Activated T-helper 9 cell treated with anti-CD3 and anti-CD28 coated beads, Interleukin-2, amount 50 U/mL, for 16 hours (primary cell): Measurements from ENCODE around the gene DGKI.

Experiments used
- DNase-seq: peaks from one replicate; pipeline ENCODE4 v3.0.0-alpha.2; 2020; ENCODE audit warnings: low read depth

Gene DGKI

GRCh38 chr7:137787301-137787976, 59.3 kb downstream of the DGKI start:
- no peak for DNase-seq

GRCh38 chr7:137778511-137778910, 68.3 kb downstream of the DGKI start:
- DNase-seq: no peak

DNA sequence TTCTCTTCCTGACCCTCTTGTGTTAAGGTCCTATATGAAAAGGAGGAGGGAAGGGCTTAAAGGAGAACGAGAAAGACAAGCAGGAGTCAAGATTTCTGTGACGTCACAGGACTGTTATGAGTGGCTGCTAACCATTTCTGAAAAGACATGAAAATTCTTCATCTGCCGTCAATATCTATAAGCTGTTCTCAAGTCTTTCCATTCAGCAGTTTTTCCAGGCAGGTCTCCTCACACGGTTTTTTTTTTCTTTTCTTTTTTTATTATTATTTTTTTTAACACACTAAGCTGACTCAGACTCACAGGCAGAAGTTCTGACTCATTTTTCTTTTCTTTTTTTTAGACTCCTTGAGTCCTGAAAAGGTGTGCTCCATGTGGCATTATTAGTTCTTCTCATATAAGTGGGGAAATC, 72.0 kb downstream of the DGKI start:
- no peak for DNase-seq

DNA sequence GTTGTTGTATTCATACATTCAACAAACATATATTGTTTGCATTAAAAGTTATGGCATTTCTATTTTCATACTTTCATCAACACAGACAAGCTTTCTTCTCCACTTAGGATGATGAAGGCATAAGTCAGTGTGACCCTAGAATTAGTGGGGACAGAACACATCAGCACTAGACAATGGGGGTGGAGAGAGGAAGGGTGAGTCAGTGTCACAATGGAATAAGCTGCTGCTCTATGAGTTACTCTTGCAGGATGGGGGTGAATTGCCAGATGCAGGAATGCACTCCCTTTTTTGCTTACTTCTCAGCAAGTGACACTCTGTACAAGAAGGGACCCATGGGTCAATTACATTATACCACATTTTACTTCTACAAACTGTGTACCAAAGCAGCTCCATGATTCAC, 74.0 kb downstream of the DGKI start:
- no peak for DNase-seq

GRCh38 chr7:137772316-137772715, 74.5 kb downstream of the DGKI start:
- no peak for DNase-seq

GRCh38 chr7:137771679-137772078, 75.1 kb downstream of the DGKI start:
- DNase-seq: no peak

GRCh38 chr7:137771273-137771672, 75.5 kb downstream of the DGKI start:
- DNase-seq: no peak

DNA sequence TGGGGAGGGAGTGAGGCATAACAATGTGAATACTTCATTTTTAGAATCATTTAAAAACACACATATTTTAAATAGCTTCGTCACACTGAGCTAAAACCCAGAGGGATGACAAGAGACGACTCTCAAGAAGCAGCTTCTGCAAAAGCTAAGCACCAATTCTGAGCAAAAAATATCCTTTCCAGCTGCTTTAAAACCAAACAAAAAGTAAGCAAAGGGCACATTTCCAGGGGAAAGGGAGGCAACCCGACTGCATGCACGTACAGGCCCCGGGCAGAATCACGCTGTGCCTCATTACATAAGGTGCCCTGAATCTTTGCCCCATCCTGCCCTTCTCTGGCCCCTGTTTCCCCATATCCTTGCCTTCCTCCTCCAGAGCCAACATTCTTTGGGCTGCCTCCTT, 78.4 kb downstream of the DGKI start:
- DNase-seq: no peak

- no peak for DNase-seq
Observed at GRCh38 chr7:137762334-137762733, 84.4 kb downstream of the DGKI start.

- no peak for DNase-seq
Observed at GRCh38 chr7:137760111-137760510, 86.7 kb downstream of the DGKI start.

DNA sequence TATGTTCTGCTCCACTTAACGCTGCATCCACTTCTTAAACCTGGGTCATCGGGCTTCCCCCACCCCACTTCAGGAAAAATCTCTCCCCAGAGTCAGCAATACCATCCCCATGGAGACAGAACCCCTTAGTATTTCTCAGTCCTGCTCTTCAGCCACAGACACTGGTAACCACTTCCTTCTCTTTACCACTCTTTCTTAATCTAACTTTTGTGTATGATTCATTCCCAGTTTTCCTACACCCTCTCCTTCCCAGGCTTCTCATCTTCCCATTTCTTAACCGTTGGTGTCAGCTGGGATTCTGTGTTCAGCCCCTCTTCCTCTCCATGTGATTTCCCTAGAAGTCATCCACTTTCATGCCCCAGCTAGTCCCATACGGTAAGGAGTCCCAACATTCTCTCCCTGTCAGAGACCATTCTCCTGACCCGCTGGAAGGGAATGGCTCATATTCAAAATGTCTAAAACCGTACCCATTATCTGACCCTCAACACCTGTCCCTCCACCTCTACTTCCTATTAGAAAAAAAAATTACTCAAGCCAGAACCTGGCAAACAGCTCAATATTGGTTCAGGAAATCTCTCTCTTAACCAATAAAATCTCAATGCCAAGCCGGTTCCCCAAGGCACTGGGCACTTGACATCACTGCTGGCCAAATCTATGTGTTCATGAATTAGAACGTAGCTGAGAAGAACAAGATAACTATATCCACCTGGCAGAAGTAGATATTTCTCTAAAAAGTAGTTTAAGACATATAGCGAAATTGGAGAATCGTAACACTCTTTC, 89.4 kb downstream of the DGKI start:
- DNase-seq: no peak

DNA sequence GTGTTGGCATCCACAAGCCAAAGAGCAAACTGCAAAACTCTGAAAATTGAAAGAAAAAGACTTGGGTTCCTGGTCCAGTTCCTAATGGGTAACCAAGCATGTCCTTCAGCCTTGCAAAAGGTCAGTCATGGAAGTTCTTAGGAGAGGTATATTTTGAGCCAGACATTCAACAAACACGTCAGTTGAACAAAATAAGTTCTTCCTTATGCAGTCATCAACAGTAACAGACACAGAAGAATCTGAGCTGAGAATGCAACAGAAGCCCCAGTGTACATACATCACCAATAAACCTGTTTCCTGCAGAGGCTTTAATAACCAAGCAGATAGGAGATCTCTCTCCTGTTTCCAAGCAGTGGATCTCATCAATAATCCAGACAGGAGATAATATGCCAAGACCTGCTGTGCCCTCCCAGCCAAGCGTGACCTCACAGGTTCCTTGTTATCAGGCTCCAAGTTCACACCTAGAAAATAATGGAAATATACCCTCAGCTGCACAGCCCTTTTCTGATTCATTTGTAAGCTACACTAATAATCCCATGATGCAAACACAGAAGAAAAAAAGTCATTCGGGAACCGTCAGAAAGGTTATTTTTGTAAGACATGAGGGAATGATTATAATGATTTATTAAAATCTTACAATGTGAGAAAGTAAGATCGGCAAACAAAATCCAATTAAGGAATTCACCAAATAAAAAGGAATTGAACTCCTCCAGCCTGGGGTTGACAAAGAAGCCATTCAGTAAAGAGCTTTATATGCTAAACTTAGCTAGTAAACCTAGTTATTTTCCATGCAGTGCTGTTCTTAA, 90.7 kb downstream of the DGKI start:
- DNase-seq: no peak

DNA sequence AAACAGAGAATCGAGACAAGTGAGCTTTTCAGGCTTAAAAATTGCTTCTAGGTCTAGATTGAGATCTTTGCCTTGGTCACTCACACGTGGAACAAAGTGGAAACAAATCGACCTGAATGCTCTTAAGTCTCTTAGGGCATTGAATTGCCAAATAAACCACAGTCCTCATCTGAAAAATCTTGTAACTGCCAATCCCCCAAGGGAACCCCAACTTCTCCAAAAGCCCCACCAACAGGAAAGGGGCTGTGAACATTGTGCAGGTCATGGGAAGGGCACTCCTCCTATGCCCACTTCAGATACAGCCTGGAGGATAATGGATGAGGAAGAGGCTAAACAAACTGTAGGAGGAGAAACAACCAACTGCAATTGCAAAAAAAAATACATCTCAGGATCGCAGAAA, 91.3 kb downstream of the DGKI start:
- DNase-seq: no peak

DNA sequence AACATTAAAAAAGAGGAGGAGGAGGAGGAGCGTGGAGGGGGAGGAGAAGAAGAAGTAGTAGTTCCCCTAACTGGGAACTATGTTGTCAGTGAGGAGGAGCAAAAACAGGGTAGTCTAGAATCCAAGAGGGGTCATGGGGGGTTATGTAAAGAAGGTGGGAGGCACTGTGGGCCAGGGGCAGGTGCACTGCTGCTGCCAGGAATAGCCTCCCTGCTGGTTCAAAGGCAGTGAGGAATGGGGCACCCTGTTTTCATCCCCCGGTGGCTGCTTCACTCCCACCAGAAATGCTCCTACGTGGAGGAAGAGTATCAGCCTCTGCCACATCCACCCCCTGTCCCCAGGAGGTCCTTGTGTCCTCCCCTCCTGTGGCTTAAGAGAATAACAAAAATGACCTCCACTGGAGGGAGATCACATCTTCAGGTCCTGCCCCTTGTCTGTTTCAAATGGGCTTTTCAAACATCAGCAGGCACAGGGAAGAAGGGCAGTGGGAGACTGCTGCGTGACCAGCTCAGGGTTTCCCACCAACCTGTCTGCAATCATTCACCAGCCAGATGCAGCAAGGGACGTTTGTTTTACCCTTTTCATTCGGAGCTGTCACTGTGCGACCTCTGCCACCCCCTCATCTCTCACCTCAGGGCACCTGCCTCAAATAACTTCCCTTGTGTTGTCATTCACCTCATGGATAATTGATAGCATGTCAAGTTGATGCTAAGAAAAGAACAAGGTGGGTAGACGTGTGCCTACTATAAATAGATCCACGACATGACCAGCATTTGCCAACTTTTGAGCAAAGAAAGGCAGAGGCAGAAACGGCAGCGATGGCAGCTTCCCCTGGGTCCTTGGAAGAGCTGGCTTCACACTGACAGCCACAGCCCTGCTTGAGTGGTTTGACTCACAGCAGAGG, 92.6 kb downstream of the DGKI start:
- DNase-seq: no peak

- no peak for DNase-seq
Observed at GRCh38 chr7:137753575-137753947, 93.2 kb downstream of the DGKI start.

DNA sequence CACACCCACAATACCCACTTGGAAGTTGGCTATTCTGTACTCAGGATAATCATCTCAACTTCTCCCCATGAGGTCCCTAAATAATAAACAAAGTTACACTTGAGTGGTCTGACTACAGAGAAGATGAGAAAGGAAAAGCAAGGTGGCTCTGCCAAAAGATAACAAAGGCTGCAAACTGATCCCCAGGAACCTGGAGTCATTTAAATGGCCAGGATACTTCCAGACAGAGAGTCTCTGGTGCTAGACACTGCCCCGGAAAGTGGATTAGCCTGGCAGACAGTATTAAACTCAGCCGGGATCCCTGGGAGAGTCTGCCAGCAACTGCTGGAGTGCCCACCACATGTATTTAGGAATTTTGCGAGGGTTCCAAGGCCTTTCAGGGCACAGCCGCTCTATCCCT, 93.7 kb downstream of the DGKI start:
- DNase-seq: no peak

- no peak for DNase-seq
Observed at GRCh38 chr7:137751361-137752009, 95.3 kb downstream of the DGKI start.

GRCh38 chr7:137747359-137748031, 99.3 kb downstream of the DGKI start:
- DNase-seq: no peak

- DNase-seq: no peak
Observed at GRCh38 chr7:137743021-137743420, 103.8 kb downstream of the DGKI start.

- no peak for DNase-seq
Observed at GRCh38 chr7:137742051-137742450, 104.7 kb downstream of the DGKI start.

- no peak for DNase-seq
Observed at GRCh38 chr7:137741443-137741842, 105.3 kb downstream of the DGKI start.
